Activated naive CD4-positive, alpha-beta T cell treated with anti-CD3 and anti-CD28 coated beads, Interleukin-2, amount 50 U/mL, for 24 hours (primary cell): ENCODE data around the gene SF1.

Experiments
- H3K27ac Mint-ChIP-seq: one replicate; pipeline ENCODE4 v1.8.0; 2021; ENCODE audit warnings: mild to moderate bottlenecking, mixed read lengths
- H3K27me3 Mint-ChIP-seq: one replicate; pipeline ENCODE4 v1.8.0; 2021; ENCODE audit warnings: mixed read lengths
- H3K36me3 Mint-ChIP-seq: one replicate; pipeline ENCODE4 v1.8.0; 2021; ENCODE audit warnings: mixed read lengths
- H3K4me1 Mint-ChIP-seq: one replicate; pipeline ENCODE4 v1.8.0; 2021; ENCODE audit warnings: mixed read lengths
- H3K4me3 Mint-ChIP-seq: one replicate; pipeline ENCODE4 v1.8.0; 2021; ENCODE audit warnings: mild to moderate bottlenecking, mixed read lengths
- H3K9me3 Mint-ChIP-seq: one replicate; pipeline ENCODE4 v1.8.0; 2021; ENCODE audit warnings: mixed read lengths

Gene SF1

GRCh38 chr11:64720167-64720566 lies 58.2 kb downstream of the SF1 start:
- Mint-ChIP-seq H3K9me3 (no peaks in the 10 kb centered on the region), H3K27me3 (peaks cover 15% of the 10 kb centered on the region), H3K36me3 (no peaks in the 10 kb centered on the region), H3K4me3 (no peak overlapping the region), H3K4me1 (peaks cover 8% of the 10 kb centered on the region), H3K27ac (no peak overlapping the region)

- Mint-ChIP-seq H3K27me3 (peaks cover 21% of the 10 kb centered on the region), H3K9me3 (no peaks in the 10 kb centered on the region), H3K4me3 (no peak overlapping the region), H3K36me3 (no peaks in the 10 kb centered on the region), H3K4me1 (peaks cover 5% of the 10 kb centered on the region), H3K27ac (no peak overlapping the region)
Observed at GRCh38 chr11:64719406-64719805, 58.9 kb downstream of the SF1 start.

DNA sequence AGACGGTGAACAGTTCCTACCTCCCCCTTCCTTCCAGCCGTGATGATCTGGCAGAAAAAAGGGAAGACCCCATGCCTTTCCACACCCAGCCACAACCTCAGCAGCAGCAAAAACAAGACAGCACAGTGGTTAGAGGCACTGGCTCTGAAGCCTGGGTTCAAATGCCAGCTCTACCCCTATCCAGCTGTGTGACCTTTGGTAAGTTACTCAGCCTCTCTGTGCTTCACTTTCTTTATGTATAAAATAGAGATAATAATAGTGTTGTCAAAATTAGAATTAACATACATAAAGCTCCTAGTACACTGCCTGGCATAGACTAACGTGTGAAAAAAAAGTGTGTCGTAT lies 59.6 kb downstream of the SF1 start:
- H3K4me3 Mint-ChIP-seq = no peak overlapping the region
- peaks cover 27% of the 10 kb centered on the region for H3K27me3 Mint-ChIP-seq
- no peaks in the 10 kb centered on the region for H3K36me3 Mint-ChIP-seq
- peaks cover 6% of the 10 kb centered on the region for H3K4me1 Mint-ChIP-seq
- no peaks in the 10 kb centered on the region for H3K9me3 Mint-ChIP-seq
- H3K27ac Mint-ChIP-seq = no peak overlapping the region

- Mint-ChIP-seq H3K9me3 (no peaks in the 10 kb centered on the region), H3K27me3 (peaks cover 27% of the 10 kb centered on the region), H3K27ac (no peak overlapping the region), H3K36me3 (no peaks in the 10 kb centered on the region), H3K4me1 (peaks cover 6% of the 10 kb centered on the region), H3K4me3 (no peak overlapping the region)
Observed at GRCh38 chr11:64718084-64718779, 60.1 kb downstream of the SF1 start.

DNA sequence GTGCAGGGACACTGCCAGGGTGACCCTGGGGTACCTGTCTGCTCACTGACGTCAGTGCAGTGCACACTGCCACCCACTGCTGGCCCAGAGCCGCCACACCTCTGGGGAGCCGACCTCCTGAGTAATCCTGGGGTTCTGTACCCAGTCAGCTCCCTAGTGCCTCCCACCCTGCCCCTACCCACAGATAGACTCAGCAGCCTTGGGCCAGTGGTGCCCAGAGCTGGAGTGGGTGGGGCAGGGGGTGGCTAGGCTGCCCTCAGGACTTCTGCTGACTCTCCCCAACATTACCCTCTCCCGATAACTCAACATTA lies 61.1 kb downstream of the SF1 start:
- Mint-ChIP-seq H3K27me3 (peaks cover 25% of the 10 kb centered on the region), H3K27ac (peak overlapping the region; percentile 33), H3K4me3 (no peak overlapping the region), H3K4me1 (peaks cover 8% of the 10 kb centered on the region), H3K9me3 (no peaks in the 10 kb centered on the region), H3K36me3 (no peaks in the 10 kb centered on the region)

- no peak overlapping the region for H3K4me3 Mint-ChIP-seq
- no peaks in the 10 kb centered on the region for H3K9me3 Mint-ChIP-seq
- H3K27me3 Mint-ChIP-seq = peaks cover 29% of the 10 kb centered on the region
- H3K27ac Mint-ChIP-seq = peak overlapping the region; percentile 33
- no peaks in the 10 kb centered on the region for H3K36me3 Mint-ChIP-seq
- peaks cover 13% of the 10 kb centered on the region for H3K4me1 Mint-ChIP-seq
Observed at GRCh38 chr11:64716473-64717267, 61.7 kb downstream of the SF1 start.

GRCh38 chr11:64715756-64716472 lies 62.4 kb downstream of the SF1 start:
- Mint-ChIP-seq H3K4me3 (no peak overlapping the region), H3K4me1 (peaks cover 16% of the 10 kb centered on the region), H3K36me3 (no peaks in the 10 kb centered on the region), H3K27me3 (peaks cover 35% of the 10 kb centered on the region), H3K9me3 (no peaks in the 10 kb centered on the region), H3K27ac (no peak overlapping the region)

DNA sequence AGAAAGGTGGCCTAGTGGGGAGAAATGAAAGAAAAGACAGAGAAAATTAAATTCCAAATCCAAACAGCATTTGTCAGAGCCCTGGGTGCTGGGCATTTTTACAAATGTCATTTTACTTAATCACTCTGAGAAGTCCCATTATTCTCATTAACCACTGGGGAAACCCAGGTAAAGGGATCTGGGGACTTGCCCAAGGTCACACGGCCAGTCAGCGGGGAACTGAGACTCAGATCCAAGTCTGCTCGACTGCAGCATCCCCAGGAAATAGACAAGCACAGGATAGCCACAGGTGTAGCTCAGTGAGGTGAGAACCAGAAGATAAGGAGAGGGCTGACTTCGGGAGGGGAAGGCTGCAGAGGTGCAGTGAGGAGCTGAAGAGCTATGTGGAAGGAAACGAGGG lies 63.2 kb downstream of the SF1 start:
- Mint-ChIP-seq H3K27ac (peak overlapping the region; percentile 5), H3K9me3 (no peaks in the 10 kb centered on the region), H3K4me3 (no peak overlapping the region), H3K36me3 (no peaks in the 10 kb centered on the region), H3K27me3 (peaks cover 41% of the 10 kb centered on the region), H3K4me1 (peaks cover 16% of the 10 kb centered on the region)

GRCh38 chr11:64714666-64715065 lies 63.7 kb downstream of the SF1 start:
- peaks cover 42% of the 10 kb centered on the region for H3K27me3 Mint-ChIP-seq
- H3K4me1 Mint-ChIP-seq = peaks cover 16% of the 10 kb centered on the region
- H3K27ac Mint-ChIP-seq = no peak overlapping the region
- H3K36me3 Mint-ChIP-seq = no peaks in the 10 kb centered on the region
- H3K9me3 Mint-ChIP-seq = no peaks in the 10 kb centered on the region
- H3K4me3 Mint-ChIP-seq = no peak overlapping the region
